Gastroesophageal sphincter (tissue), 4 donors: ENCODE results near the gene NOL4L. TPM values are rescaled to one million over a fixed set of nuclear protein-coding genes. Genes with fewer than 3 reads are reported as not detected.

Experiments
- ATAC-seq: fragments of 150-250 bp; one replicate; pipeline ENCODE4 v1.9.1; 2016; ENCODE audit warnings: mild to moderate bottlenecking, moderate library complexity
- H3K27ac ChIP-seq, 4 donors: fragments of 200-600 bp; sonication (generic) in 3 of 4; 1 replicate in 3 of 4; 2 replicates in 1 of 4; pipeline ENCODE4 v1.5.1; 2016 to 2019
- H3K27me3 ChIP-seq: fragments of 200-600 bp; sonication (generic); one replicate; pipeline ENCODE4 v1.5.1; 2019
- H3K36me3 ChIP-seq, 2 donors: fragments of 200-600 bp; sonication (generic); one replicate each; pipeline ENCODE4 v1.5.1; 2019; ENCODE audit warnings: control low read depth in 1 of 2
- H3K4me1 ChIP-seq, 3 donors: fragments of 200-600 bp; sonication (generic); 1 replicate in 2 of 3; 2 replicates in 1 of 3; pipeline ENCODE4 v1.5.1; 2016 to 2019; ENCODE audit warnings: control low read depth in 2 of 3
- H3K4me3 ChIP-seq, 2 donors: fragments of 200-600 bp; sonication (generic); one replicate each; pipeline ENCODE4 v1.5.1; 2019; ENCODE audit warnings: mild to moderate bottlenecking in 1 of 2, moderate library complexity in 1 of 2
- H3K9me3 ChIP-seq, 3 donors: fragments of 200-600 bp; sonication (generic); one replicate each; pipeline ENCODE4 v1.5.1; 2017 to 2019; ENCODE audit warnings: control low read depth in 2 of 3
- CTCF ChIP-seq, 4 experiments: fragments of 200-600 bp in 2 of 4; fragments of 450-650 bp in 2 of 4; sonication (generic) in 1 of 4; IDR thresholded peaks; one replicate each; pipeline ENCODE4 v1.5.1; 2017 to 2019; ENCODE audit warnings: antibody characterized with exemption in 4 of 4, mild to moderate bottlenecking in 2 of 4, moderate library complexity in 2 of 4
- EP300 ChIP-seq: sonication (generic); formaldehyde crosslinking; IDR thresholded peaks from one replicate; pipeline ENCODE4 v1.6.1; 2017; ENCODE audit warnings: antibody characterized with exemption, mild to moderate bottlenecking
- POLR2A ChIP-seq, 2 donors: fragments of 450-650 bp; IDR thresholded peaks; one replicate each; pipeline ENCODE4 v1.6.1; 2017; ENCODE audit warnings: antibody characterized with exemption in 2 of 2, mild to moderate bottlenecking in 2 of 2, moderate library complexity in 1 of 2
- POLR2AphosphoS5 ChIP-seq: sonication (generic); formaldehyde crosslinking; IDR thresholded peaks from one replicate; pipeline ENCODE4 v1.6.1; 2017; ENCODE audit warnings: antibody characterized with exemption
- WGBS, 2 donors: methylation state at CpG; one replicate each; pipeline ENCODE4 v1.1.5; 2018; ENCODE audit warnings: low coverage in 1 of 2; 5-methylcytosine and 5-hydroxymethylcytosine counted together
- total RNA-seq, 4 donors: library from RNA; depleted of rRNA; stranded (reverse); fragments of >200 nt; gene quantifications; one replicate each; pipeline ENCODE4 v1.1.0, GENCODE V29; 2016

Gene NOL4L
- total RNA-seq, 4 donors from 2014 or later = 9.0 to 14.7 (median 10.8) TPM

GRCh38 chr20:32559753-32560380 lies 25.3 kb downstream of the NOL4L start:
- no peaks in the 10 kb centered on the region for H3K36me3 ChIP-seq
- TF ChIP-seq EP300 (no peak), POLR2A (IDR thresholded peaks at IDR 0.05) (no peak)
- peaks cover 5% of the 10 kb centered on the region for H3K27me3 ChIP-seq
- no peak overlapping the region for H3K27ac ChIP-seq
- no peaks in the 10 kb centered on the region for H3K9me3 ChIP-seq
- WGBS, 2 donors = 73% methylated on average over 2 of the region's 21 CpGs; no CpG with 5 or more reads in 1 of the 2 donors
- H3K4me3 ChIP-seq = no peak overlapping the region
- H3K4me1 ChIP-seq = no peaks in the 10 kb centered on the region
- ATAC-seq = no peak

- WGBS, 2 donors = 75% methylated on average over 1 of the region's 7 CpGs; no CpG with 5 or more reads in 1 of the 2 donors
- Histone ChIP-seq H3K9me3 (no peaks in the 10 kb centered on the region), H3K36me3 (no peaks in the 10 kb centered on the region), H3K27me3 (peaks cover 5% of the 10 kb centered on the region), H3K4me3 (no peak overlapping the region), H3K27ac (no peak overlapping the region), H3K4me1 (no peaks in the 10 kb centered on the region)
- no peak for ATAC-seq
- no peak for TF ChIP-seq CTCF (IDR thresholded peaks at IDR 0.05)
- TF ChIP-seq EP300 = no peak
- no peak for TF ChIP-seq POLR2A (IDR thresholded peaks at IDR 0.05)
- no peak for TF ChIP-seq POLR2AphosphoS5
Observed at GRCh38 chr20:32559205-32559752, 25.9 kb downstream of the NOL4L start.

GRCh38 chr20:32558526-32558925 lies 26.6 kb downstream of the NOL4L start:
- H3K27ac ChIP-seq = no peak overlapping the region
- H3K36me3 ChIP-seq = no peaks in the 10 kb centered on the region
- no peak for TF ChIP-seq POLR2AphosphoS5
- no peak for TF ChIP-seq EP300
- TF ChIP-seq POLR2A (IDR thresholded peaks at IDR 0.05) = no peak
- no peak for TF ChIP-seq CTCF (IDR thresholded peaks at IDR 0.05)
- no peak overlapping the region for H3K4me3 ChIP-seq
- no peaks in the 10 kb centered on the region for H3K9me3 ChIP-seq
- peaks cover 5% of the 10 kb centered on the region for H3K27me3 ChIP-seq
- no peaks in the 10 kb centered on the region for H3K4me1 ChIP-seq
- 63 to 78% methylated on average over 4 of the region's 13 CpGs for WGBS, 2 donors
- ATAC-seq = no peak

- H3K9me3 ChIP-seq = no peaks in the 10 kb centered on the region
- no peak overlapping the region for H3K27ac ChIP-seq
- H3K4me3 ChIP-seq = no peak overlapping the region
- peaks cover 5% of the 10 kb centered on the region for H3K27me3 ChIP-seq
- no peaks in the 10 kb centered on the region for H3K36me3 ChIP-seq
- no peak for ATAC-seq
- no peaks in the 10 kb centered on the region for H3K4me1 ChIP-seq
- 30 to 83% methylated on average over 2 of the region's 5 CpGs for WGBS, 2 donors
- TF ChIP-seq EP300 (no peak), POLR2A (IDR thresholded peaks at IDR 0.05) (no peak), POLR2AphosphoS5 (no peak), CTCF (IDR thresholded peaks at IDR 0.05) (no peak)
Observed at GRCh38 chr20:32557319-32557718, 27.8 kb downstream of the NOL4L start.

GRCh38 chr20:32556312-32557184 lies 28.6 kb downstream of the NOL4L start:
- H3K27me3 ChIP-seq = peaks cover 5% of the 10 kb centered on the region
- no peak overlapping the region for H3K27ac ChIP-seq
- TF ChIP-seq POLR2AphosphoS5 (no peak), POLR2A (IDR thresholded peaks at IDR 0.05) (no peak), EP300 (no peak), CTCF (IDR thresholded peaks at IDR 0.05) (no peak)
- 72 to 100% methylated on average over 2 to 6 of the region's 20 CpGs for WGBS, 2 donors
- H3K4me1 ChIP-seq = no peaks in the 10 kb centered on the region
- no peaks in the 10 kb centered on the region for H3K36me3 ChIP-seq
- no peaks in the 10 kb centered on the region for H3K9me3 ChIP-seq
- ATAC-seq = no peak
- H3K4me3 ChIP-seq = no peak overlapping the region
